ENCODE measurements around the gene XAB2.

GRCh38 chr19:7575434-7576040, 53.8 kb downstream of the XAB2 start:
- TF ChIP-seq ZNF596 (tag by site-specific recombination; IDR thresholded peaks at IDR 0.05), result no peak
- no peak for TF ChIP-seq CTCF (tag by site-specific recombination; IDR thresholded peaks at IDR 0.05)
- no peak for TF ChIP-seq IKZF3 (tag by site-specific recombination; IDR thresholded peaks at IDR 0.05)
- no peak for TF ChIP-seq YY1 (tag by site-specific recombination; IDR thresholded peaks at IDR 0.05)
- TF ChIP-seq ZNF155 (tag by site-specific recombination; IDR thresholded peaks at IDR 0.05), result no peak
- TF ChIP-seq ZNF830 (tag by site-specific recombination; IDR thresholded peaks at IDR 0.05; ENCODE audit: low read depth), result no peak

All from HEK293 (cell line).